Nephron (organoid): ENCODE data around the gene KANSL1.
A peak's percentile ranks its signal among the peaks of the same experiment; 100 is the strongest.

Source experiments
- H3K27ac Mint-ChIP-seq, 3 experiments: 2 replicates each; pipeline ENCODE4 v1.8.0; 2020; ENCODE audit warnings: mixed read lengths in 3 of 3, mild to moderate bottlenecking in 2 of 3, moderate library complexity in 1 of 3
- H3K27me3 Mint-ChIP-seq: 2 replicates; pipeline ENCODE4 v1.8.0; 2021; ENCODE audit warnings: low read depth, mild to moderate bottlenecking, moderate library complexity, mixed read lengths
- H3K36me3 Mint-ChIP-seq: 2 replicates; pipeline ENCODE4 v1.8.0; 2020; ENCODE audit warnings: low read depth, mixed read lengths
- H3K4me1 Mint-ChIP-seq: 2 replicates; pipeline ENCODE4 v1.8.0; 2020; ENCODE audit warnings: mixed read lengths
- H3K4me3 Mint-ChIP-seq, 3 experiments: 2 replicates each; pipeline ENCODE4 v1.8.0; 2020; ENCODE audit warnings: mild to moderate bottlenecking in 3 of 3, mixed read lengths in 3 of 3, moderate library complexity in 2 of 3
- H3K9me3 Mint-ChIP-seq: 2 replicates; pipeline ENCODE4 v1.8.0; 2020; ENCODE audit warnings: mixed read lengths
- CTCF ChIP-seq, 3 experiments: fragments of 200-600 bp; sonication (generic); IDR thresholded peaks; one replicate each; pipeline ENCODE4 v1.5.0; 2021; ENCODE audit warnings: antibody characterized with exemption in 3 of 3; ENCODE audit not compliant: unreplicated experiment in 3 of 3

KANSL1 gene

GRCh38 chr17:46170639-46171429, 22.4 kb downstream of the KANSL1 start:
- H3K27ac Mint-ChIP-seq = no peak overlapping the region
- H3K27me3 Mint-ChIP-seq = no peaks in the 10 kb centered on the region
- no peak for TF ChIP-seq CTCF (IDR thresholded peaks at IDR 0.05; ENCODE audit: unreplicated experiment in 3 of 3)
- no peak overlapping the region for H3K4me3 Mint-ChIP-seq
- H3K36me3 Mint-ChIP-seq = peaks cover 63% of the 10 kb centered on the region
- peaks cover 57% of the 10 kb centered on the region for H3K4me1 Mint-ChIP-seq
- no peaks in the 10 kb centered on the region for H3K9me3 Mint-ChIP-seq

GRCh38 chr17:46169913-46170638, 23.2 kb downstream of the KANSL1 start:
- H3K27ac Mint-ChIP-seq = no peak overlapping the region
- H3K4me3 Mint-ChIP-seq = no peak overlapping the region
- peaks cover 55% of the 10 kb centered on the region for H3K4me1 Mint-ChIP-seq
- no peaks in the 10 kb centered on the region for H3K9me3 Mint-ChIP-seq
- peaks cover 63% of the 10 kb centered on the region for H3K36me3 Mint-ChIP-seq
- no peaks in the 10 kb centered on the region for H3K27me3 Mint-ChIP-seq
- no peak for TF ChIP-seq CTCF (IDR thresholded peaks at IDR 0.05; ENCODE audit: unreplicated experiment in 3 of 3)

- H3K27me3 Mint-ChIP-seq = no peaks in the 10 kb centered on the region
- H3K27ac Mint-ChIP-seq = peak overlapping the region; percentile 2 to 34 (median 13)
- H3K36me3 Mint-ChIP-seq = peaks cover 77% of the 10 kb centered on the region
- H3K4me3 Mint-ChIP-seq = no peak overlapping the region
- H3K4me1 Mint-ChIP-seq = peaks cover 57% of the 10 kb centered on the region
- no peak for TF ChIP-seq CTCF (IDR thresholded peaks at IDR 0.05; ENCODE audit: unreplicated experiment in 3 of 3)
- H3K9me3 Mint-ChIP-seq = no peaks in the 10 kb centered on the region
Measured at GRCh38 chr17:46167826-46168569, 25.2 kb downstream of the KANSL1 start.

GRCh38 chr17:46167267-46167666, 26.0 kb downstream of the KANSL1 start:
- peaks cover 79% of the 10 kb centered on the region for H3K36me3 Mint-ChIP-seq
- H3K4me3 Mint-ChIP-seq = no peak overlapping the region
- peak overlapping the region in 2 of 3 experiments; percentile 33 to 41 for H3K27ac Mint-ChIP-seq
- no peaks in the 10 kb centered on the region for H3K27me3 Mint-ChIP-seq
- H3K9me3 Mint-ChIP-seq = no peaks in the 10 kb centered on the region
- H3K4me1 Mint-ChIP-seq = peaks cover 59% of the 10 kb centered on the region
- TF ChIP-seq CTCF (IDR thresholded peaks at IDR 0.05; ENCODE audit: unreplicated experiment in 3 of 3) = no peak

- peaks cover 79% of the 10 kb centered on the region for H3K36me3 Mint-ChIP-seq
- H3K4me1 Mint-ChIP-seq = peaks cover 58% of the 10 kb centered on the region
- no peaks in the 10 kb centered on the region for H3K9me3 Mint-ChIP-seq
- H3K27ac Mint-ChIP-seq = peak overlapping the region in 2 of 3 experiments; percentile 33 to 41
- H3K4me3 Mint-ChIP-seq = no peak overlapping the region
- TF ChIP-seq CTCF (IDR thresholded peaks at IDR 0.05; ENCODE audit: unreplicated experiment in 3 of 3) = no peak
- H3K27me3 Mint-ChIP-seq = no peaks in the 10 kb centered on the region
Measured at GRCh38 chr17:46166692-46167249, 26.5 kb downstream of the KANSL1 start.
